Activated T-helper 2 cell treated with anti-CD3 and anti-CD28 coated beads, Interferon-gamma antibody, Interleukin-2, Interleukin-4, amounts not matched to agents 10 μg/mL and 5 μg/mL and 100 μg/mL, durations not matched to agents 14 hours and 24 hours and 36 hours (primary cell): ENCODE data around the gene CPT1C. TPM values are rescaled to one million over a fixed set of nuclear protein-coding genes. Genes with fewer than 3 reads are reported as not detected.

ENCODE experiments used
- DNase-seq: peaks from one replicate; pipeline ENCODE4 v3.0.0; 2021; ENCODE audit warnings: low spot score
- H3K27ac Mint-ChIP-seq: one replicate; pipeline ENCODE4 v1.8.0; 2021; ENCODE audit warnings: mixed read lengths
- H3K27me3 Mint-ChIP-seq: one replicate; pipeline ENCODE4 v1.8.0; 2021; ENCODE audit warnings: low read depth, mixed read lengths
- H3K36me3 Mint-ChIP-seq: one replicate; pipeline ENCODE4 v1.8.0; 2021; ENCODE audit warnings: low read depth, mixed read lengths
- H3K4me1 Mint-ChIP-seq: one replicate; pipeline ENCODE4 v1.8.0; 2021; ENCODE audit warnings: low read depth, mixed read lengths
- H3K4me3 Mint-ChIP-seq: one replicate; pipeline ENCODE4 v1.8.0; 2021; ENCODE audit warnings: low read depth, mild to moderate bottlenecking, moderate library complexity, mixed read lengths
- H3K9me3 Mint-ChIP-seq: one replicate; pipeline ENCODE4 v1.8.0; 2021; ENCODE audit warnings: mixed read lengths
- intact Hi-C: fragments of 100-400 bp; cut with micrococcal nuclease; formaldehyde crosslinking; loops from one replicate; pipeline ENCODE4 v1.15.1; 2023
- total RNA-seq: library from RNA; stranded (reverse); gene quantifications from 2 replicates; pipeline ENCODE4 v1.2.3, GENCODE V29; 2022

The CPT1C gene
- total RNA-seq, 1 donor from 2014 or later: 2.9 TPM

- DNase-seq: no peak
- Mint-ChIP-seq H3K36me3 (peaks cover 51% of the 10 kb centered on the region), H3K27ac (no peak overlapping the region), H3K4me3 (no peak overlapping the region), H3K27me3 (no peaks in the 10 kb centered on the region), H3K9me3 (no peaks in the 10 kb centered on the region), H3K4me1 (no peaks in the 10 kb centered on the region)
- intact Hi-C loops: no loop called here
These were observed 36.3 kb upstream of the CPT1C start for GRCh38 chr19:49654581-49654980.

- no peaks in the 10 kb centered on the region for H3K27me3 Mint-ChIP-seq
- intact Hi-C loops: no loop called here
- no peak for DNase-seq
- no peaks in the 10 kb centered on the region for H3K9me3 Mint-ChIP-seq
- H3K36me3 Mint-ChIP-seq: peaks cover 56% of the 10 kb centered on the region
- H3K27ac Mint-ChIP-seq: no peak overlapping the region
- no peaks in the 10 kb centered on the region for H3K4me1 Mint-ChIP-seq
- no peak overlapping the region for H3K4me3 Mint-ChIP-seq
These were observed 35.1 kb upstream of the CPT1C start for GRCh38 chr19:49655570-49656455.

- Mint-ChIP-seq H3K9me3 (no peaks in the 10 kb centered on the region), H3K4me3 (no peak overlapping the region), H3K4me1 (no peaks in the 10 kb centered on the region), H3K27me3 (no peaks in the 10 kb centered on the region), H3K27ac (no peak overlapping the region), H3K36me3 (peaks cover 53% of the 10 kb centered on the region)
- intact Hi-C loops: no loop called here
- DNase-seq: no peak
These were observed 34.3 kb upstream of the CPT1C start for GRCh38 chr19:49656456-49657109.

- intact Hi-C loops: no loop called here
- H3K36me3 Mint-ChIP-seq: peaks cover 63% of the 10 kb centered on the region
These were observed 33.3 kb upstream of the CPT1C start for GRCh38 chr19:49657493-49658138.

GRCh38 chr19:49658139-49658517 is 32.8 kb upstream of the CPT1C start:
- no peak overlapping the region for H3K4me3 Mint-ChIP-seq
- peaks cover 6% of the 10 kb centered on the region for H3K4me1 Mint-ChIP-seq
- H3K36me3 Mint-ChIP-seq: peaks cover 65% of the 10 kb centered on the region
- intact Hi-C loops: no loop called here
- no peak overlapping the region for H3K27ac Mint-ChIP-seq
- no peak for DNase-seq
- no peaks in the 10 kb centered on the region for H3K9me3 Mint-ChIP-seq
- H3K27me3 Mint-ChIP-seq: no peaks in the 10 kb centered on the region

More at GRCh38 chr19:49657493-49658138, 33.3 kb upstream of the CPT1C start:
- Mint-ChIP-seq H3K9me3 (no peaks in the 10 kb centered on the region), H3K27me3 (no peaks in the 10 kb centered on the region), H3K4me1 (peaks cover 1% of the 10 kb centered on the region), H3K27ac (no peak overlapping the region), H3K4me3 (no peak overlapping the region)
- DNase-seq: no peak

GRCh38 chr19:49658566-49659442 is 32.1 kb upstream of the CPT1C start:
- intact Hi-C loops: no loop called here
- Mint-ChIP-seq H3K9me3 (no peaks in the 10 kb centered on the region), H3K4me3 (no peak overlapping the region), H3K4me1 (peaks cover 6% of the 10 kb centered on the region), H3K27ac (no peak overlapping the region), H3K27me3 (no peaks in the 10 kb centered on the region), H3K36me3 (peaks cover 63% of the 10 kb centered on the region)
- no peak for DNase-seq

- intact Hi-C loops: loop anchor here (10.0 kb wide), 1 partner anchor 154 kb away; the partner anchor contains the start of genes FUZ and MED25
- Mint-ChIP-seq H3K36me3 (peaks cover 54% of the 10 kb centered on the region), H3K9me3 (no peaks in the 10 kb centered on the region), H3K4me1 (peaks cover 10% of the 10 kb centered on the region), H3K27me3 (no peaks in the 10 kb centered on the region), H3K4me3 (no peak overlapping the region), H3K27ac (no peak overlapping the region)
- no peak for DNase-seq
These were observed 30.5 kb upstream of the CPT1C start for GRCh38 chr19:49660338-49660961.

GRCh38 chr19:49662011-49662410 is 28.9 kb upstream of the CPT1C start:
- Mint-ChIP-seq H3K36me3 (peaks cover 45% of the 10 kb centered on the region), H3K27me3 (no peaks in the 10 kb centered on the region), H3K4me3 (no peak overlapping the region), H3K9me3 (no peaks in the 10 kb centered on the region), H3K4me1 (peaks cover 14% of the 10 kb centered on the region), H3K27ac (no peak overlapping the region)
- intact Hi-C loops: loop anchor here (10.0 kb wide), 1 partner anchor 153 kb away; the partner anchor contains the start of genes FUZ and MED25
- DNase-seq: no peak

- no peak for DNase-seq
- peaks cover 39% of the 10 kb centered on the region for H3K36me3 Mint-ChIP-seq
These were observed 27.7 kb upstream of the CPT1C start for GRCh38 chr19:49663224-49663623.

GRCh38 chr19:49664171-49665035 is 26.5 kb upstream of the CPT1C start:
- Mint-ChIP-seq H3K36me3 (peaks cover 35% of the 10 kb centered on the region), H3K4me3 (peak overlapping the region; percentile 95), H3K27me3 (no peaks in the 10 kb centered on the region), H3K9me3 (no peaks in the 10 kb centered on the region), H3K27ac (peak overlapping the region; percentile 87), H3K4me1 (peaks cover 20% of the 10 kb centered on the region)
- intact Hi-C loops: loop anchor here (1.0 to 10.0 kb wide), 3 partner anchors 12 to 150 kb away; partner anchors contain the start of genes FUZ, MED25 and SCAF1
- peak; percentile 79 for DNase-seq

More at GRCh38 chr19:49663224-49663623, 27.7 kb upstream of the CPT1C start:
- no peaks in the 10 kb centered on the region for H3K27me3 Mint-ChIP-seq
- H3K27ac Mint-ChIP-seq: peak overlapping the region; percentile 87
- H3K4me1 Mint-ChIP-seq: peaks cover 20% of the 10 kb centered on the region
- H3K9me3 Mint-ChIP-seq: no peaks in the 10 kb centered on the region
- peak overlapping the region; percentile 95 for H3K4me3 Mint-ChIP-seq
- intact Hi-C loops: loop anchor here (10.0 kb wide), 1 partner anchor 152 kb away; the partner anchor contains the start of genes FUZ and MED25

GRCh38 chr19:49665036-49665350 is 25.9 kb upstream of the CPT1C start:
- Mint-ChIP-seq H3K4me1 (peaks cover 20% of the 10 kb centered on the region), H3K27me3 (no peaks in the 10 kb centered on the region), H3K27ac (peak overlapping the region; percentile 87), H3K4me3 (peak overlapping the region; percentile 95), H3K9me3 (no peaks in the 10 kb centered on the region), H3K36me3 (peaks cover 33% of the 10 kb centered on the region)
- no peak for DNase-seq
- intact Hi-C loops: loop anchor here (1.0 to 10.0 kb wide), 2 partner anchors 11 to 150 kb away; partner anchors contain the start of genes FUZ and MED25
